GM19468 (cell line): ENCODE data around the gene TSPAN18.

ENCODE experiments used
- ATAC-seq: cut with Tn5 transposase; IDR thresholded peaks from one replicate; pipeline ENCODE4 v1.9.1; 2021; ENCODE audit warnings: mild to moderate bottlenecking, moderate library complexity, moderate number of reproducible peaks; ENCODE audit not compliant: unreplicated experiment; ENCODE audit errors: extremely low read depth

The TSPAN18 gene

DNA sequence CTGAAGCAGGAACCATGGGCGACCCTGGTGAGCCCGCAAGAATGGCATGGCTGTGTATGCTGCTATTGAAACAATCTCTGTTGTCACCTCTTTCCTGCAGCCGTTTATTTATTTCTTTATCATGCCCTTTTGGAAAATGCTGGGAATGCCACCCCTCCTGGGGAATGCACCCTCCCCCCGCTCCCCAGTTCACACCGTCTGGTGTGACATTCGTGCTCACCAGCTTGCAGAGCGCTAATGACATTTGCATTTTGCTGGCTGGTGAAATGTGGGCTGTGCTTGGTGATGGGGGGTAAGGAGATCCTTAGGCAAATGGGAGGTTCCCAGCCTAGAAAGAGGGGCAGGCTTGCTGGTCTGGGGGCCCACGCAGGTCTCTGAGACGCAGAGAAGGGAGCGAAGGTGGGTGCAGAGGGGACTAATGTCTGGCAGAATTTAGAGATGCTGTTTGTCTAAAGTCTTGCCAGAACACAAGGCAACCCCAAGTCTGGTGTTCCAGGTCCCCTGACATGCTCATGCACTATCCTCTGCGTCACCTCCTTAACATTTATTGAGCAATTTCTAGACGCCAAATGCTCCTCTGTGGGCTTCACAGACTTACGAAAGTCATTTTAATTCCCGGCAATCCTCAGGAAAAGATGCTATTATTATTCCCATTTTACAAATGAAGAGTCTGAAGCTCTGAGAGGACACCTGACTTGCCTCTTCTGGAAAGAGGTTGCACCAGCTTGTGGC lies 132.2 kb downstream of the TSPAN18 start:
- no peak for ATAC-seq

DNA sequence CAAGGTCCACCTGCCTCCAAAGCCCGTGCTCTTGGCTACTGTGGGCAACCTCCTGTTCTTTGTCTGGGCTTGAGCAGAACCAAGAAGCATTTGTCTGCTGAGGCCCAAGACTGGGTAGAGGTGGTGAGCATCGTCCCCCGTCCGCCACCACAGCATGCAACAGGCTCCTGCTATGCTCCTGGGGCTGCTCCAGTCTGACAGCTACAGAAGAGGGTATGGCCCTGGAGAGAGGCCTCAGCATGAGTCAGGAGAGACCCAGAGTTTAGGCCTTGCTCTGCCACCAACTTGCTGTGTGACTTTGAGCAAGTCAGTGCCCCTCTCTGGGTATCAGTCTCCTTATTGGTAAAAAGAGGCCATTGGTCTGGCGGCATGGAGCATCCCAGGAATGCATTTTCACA lies 132.8 kb downstream of the TSPAN18 start:
- no peak for ATAC-seq

DNA sequence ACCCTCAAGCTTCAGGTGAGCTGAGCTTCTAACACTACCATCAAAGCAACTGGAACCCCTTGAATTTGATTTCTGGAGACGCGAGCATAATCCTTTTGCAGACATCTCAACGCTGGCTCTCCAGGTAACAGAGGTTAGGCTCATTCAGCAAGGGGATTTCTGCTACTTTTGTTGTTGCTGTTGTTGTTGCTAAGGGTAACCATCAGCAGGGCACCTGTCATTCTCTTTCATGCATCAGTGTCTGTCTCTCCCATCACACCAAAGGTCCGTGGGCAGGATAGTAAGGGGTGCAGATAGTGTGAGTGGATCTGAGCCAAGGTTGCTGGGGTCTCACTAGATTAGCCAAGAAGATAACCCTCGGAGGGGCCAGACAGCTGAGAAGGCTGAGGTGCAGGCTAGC lies 133.6 kb downstream of the TSPAN18 start:
- no peak for ATAC-seq

DNA sequence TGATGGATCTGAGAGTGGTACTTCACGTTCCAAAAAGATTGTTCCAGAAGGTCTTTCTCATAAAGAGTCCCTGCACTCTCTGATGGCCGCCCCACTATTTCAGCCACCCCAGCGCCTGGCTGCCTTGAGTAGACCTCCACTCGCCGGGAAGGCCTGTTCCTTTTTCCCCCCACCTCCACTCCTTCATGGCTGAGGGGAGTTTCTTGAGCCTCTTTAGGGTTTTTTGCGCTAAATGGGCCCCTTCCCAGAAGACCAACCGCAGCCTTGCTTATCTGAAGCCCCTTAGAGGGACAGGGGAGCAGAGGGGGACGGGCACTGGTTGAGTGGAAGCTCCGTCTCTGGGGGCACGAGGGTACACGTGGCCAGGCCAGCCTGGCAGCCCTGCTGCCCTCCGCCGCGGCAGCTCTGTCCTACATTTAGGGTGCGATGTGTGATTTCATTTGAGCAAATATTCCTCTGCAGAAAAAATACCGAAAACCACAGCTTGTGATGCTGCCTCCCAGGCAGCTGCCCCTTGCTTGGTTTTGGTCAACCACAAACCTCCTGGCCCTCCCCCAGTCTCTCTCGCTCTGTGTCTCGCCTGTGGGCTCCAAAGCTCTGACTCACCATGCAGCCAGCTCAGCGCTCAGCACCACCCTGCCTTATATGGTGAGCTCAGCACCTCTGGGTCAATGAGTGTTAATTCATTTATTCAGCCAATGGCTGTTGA lies 135.2 kb downstream of the TSPAN18 start:
- peak; percentile 99 for ATAC-seq

DNA sequence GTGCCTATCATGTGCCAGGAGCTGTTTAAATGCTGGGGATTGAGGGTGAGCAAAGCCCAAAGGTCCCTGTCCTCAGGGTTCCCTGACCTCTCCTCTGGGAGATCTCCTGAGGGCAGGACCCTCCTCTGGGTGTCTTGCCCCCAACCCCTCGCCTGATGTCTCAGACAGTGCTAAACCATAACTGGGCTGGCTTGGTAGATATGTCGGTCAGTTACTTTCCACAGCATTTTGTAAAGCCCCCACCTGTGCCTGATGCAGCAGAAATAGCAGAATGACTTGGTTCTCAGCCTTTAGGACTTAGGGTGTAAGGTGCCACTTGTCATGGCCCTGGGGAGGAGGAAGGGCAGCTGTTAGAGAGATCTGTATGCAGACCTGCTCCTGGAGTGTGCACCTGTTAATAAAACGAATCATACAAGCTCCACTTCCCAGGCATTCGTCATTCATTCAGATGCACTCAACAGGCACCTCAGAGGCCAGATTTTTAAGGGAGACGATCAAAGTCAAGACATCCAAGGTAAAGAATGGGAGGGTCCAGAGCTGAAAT lies 135.9 kb downstream of the TSPAN18 start:
- no peak for ATAC-seq

DNA sequence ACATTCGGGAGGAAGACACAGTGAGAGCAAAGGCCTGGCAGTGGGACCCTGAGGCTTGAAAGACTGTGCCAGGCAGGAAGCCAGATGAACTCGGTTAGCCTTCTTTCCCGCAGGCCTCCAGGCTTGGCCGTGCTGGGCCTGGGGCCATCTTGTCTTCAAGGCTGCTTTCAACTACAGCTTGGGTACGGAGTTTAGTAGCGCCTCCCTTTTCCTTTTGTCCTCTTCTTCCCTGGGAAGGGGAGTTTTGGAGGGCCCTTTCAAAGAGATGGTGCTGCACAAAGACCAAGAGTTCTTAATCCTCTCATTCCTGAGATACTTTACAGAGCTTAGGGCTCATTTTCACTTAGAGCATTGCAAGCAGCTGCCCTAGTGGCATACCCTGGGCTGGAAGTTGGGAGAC lies 136.5 kb downstream of the TSPAN18 start:
- no peak for ATAC-seq

DNA sequence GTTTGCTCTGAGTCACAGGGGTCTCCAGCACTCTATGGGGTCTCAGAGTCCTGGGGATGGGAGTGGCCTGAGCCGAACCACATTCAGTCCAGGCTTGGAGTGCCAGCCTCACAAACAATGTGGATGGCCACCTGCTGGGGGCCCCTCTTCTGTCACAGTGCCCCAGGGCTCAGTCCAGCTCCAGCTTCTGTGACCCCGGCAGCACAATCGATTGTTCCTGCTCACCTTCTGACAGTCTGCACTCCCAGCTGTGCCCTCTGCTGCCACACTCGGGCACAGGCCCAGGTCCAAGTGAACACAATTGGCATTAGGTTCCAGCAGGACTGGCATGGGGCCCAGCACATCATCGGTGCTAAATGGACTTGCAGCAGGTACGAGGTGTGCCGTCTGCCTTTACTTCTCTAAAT lies 139.1 kb downstream of the TSPAN18 start:
- no peak for ATAC-seq

DNA sequence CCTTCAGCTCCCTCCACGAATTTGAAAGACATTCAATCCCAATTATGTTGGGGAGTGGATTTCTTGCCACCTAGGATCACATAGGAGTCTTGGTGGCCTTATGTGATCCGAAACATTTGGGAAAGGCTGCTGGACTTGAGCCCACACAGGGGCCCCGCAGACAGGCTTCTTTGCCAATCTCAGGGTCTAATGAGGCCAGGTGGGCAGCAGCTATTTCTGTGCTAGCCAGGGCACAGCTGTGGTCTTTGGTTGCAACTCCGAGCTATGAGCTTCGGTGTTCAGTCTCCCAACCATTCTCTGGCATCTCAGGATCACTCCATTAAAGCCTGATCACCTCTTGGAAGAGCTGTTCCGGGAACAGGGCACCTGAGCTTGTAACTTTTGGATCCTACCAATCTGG lies 139.5 kb downstream of the TSPAN18 start:
- no peak for ATAC-seq

DNA sequence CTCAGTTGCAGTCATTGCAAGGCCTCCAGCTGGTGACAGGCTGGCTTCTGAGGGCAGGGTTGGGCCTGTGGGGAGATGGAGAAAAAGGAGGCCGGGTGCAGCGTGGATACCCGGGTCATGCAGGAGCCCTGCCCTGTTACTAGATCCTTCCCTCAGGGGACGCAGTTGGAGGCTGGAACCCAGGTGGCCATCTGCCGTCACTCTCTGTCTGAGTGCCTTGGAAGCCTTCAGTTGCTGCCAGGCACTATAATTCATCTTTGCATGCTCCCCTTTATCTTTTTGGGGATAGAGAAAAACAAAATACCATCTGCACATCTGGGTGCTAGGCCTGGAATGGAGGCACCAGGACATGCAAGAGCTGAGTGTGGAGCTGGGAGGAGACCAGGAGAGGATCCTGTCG lies 141.3 kb downstream of the TSPAN18 start:
- no peak for ATAC-seq

DNA sequence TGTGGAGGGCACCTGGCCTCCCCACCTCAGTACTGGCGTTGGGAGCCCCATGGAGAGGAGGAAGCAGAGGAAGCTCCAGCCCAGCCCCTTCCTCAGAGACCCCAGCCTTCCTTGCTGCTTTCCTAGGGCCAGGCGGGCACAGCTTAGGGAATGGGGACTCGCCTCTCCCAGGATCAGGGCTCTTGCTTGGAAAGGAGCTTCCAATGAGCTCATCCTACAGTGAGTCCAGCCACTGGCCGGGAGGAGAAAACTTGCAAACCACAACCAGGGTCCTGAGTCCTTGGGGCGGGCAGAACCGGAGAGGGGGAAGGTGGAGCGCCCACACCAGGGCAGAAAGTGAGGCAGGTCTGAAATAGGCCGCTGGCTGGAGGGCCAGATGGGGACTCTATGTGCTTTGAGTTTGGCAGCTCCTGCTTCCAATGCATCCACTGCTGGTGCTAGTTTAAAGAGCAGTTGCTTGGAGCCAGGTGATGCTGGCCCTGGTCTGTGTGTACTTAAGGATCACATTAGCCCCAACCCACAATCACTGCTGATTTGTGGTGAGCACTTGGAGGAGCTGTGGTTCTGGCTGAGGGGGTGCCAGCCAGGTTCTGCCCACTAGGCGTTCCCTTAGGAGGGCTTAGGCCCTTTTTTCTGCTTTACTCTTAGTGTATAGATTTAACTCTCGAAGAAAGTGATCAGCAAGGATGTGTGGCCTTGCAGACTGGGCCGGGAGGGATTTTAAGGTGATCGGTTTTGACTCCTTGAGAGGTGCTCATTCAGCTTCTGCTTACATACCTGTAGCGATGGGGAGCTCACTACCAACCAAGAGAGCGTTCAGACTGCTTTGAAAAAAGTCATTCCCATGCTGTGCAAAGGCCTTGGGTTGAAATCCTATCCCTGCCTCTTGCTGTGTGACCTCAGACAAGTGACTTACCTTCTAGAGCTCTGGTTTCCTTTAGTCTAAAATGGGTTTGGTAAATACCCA lies 142.0 kb downstream of the TSPAN18 start:
- ATAC-seq: no peak

DNA sequence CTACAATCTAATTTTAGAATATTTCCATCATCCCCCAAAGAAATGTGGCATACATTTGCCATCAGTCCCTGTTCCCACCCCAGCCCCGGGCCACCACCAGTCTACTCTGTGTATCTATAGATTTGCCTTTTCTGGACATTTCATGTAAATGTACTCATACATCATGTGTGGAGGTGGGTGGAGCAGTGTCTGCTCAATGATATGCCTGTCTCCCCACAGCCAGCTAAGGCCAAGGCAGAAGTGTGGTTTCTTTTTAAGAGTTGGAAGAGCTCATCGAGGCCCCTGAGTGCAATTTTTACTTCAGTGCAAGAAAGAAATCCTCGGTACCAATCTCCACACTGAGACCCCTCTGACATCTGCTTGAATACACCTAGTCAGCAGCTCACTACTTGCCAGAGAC lies 143.4 kb downstream of the TSPAN18 start:
- no peak for ATAC-seq

DNA sequence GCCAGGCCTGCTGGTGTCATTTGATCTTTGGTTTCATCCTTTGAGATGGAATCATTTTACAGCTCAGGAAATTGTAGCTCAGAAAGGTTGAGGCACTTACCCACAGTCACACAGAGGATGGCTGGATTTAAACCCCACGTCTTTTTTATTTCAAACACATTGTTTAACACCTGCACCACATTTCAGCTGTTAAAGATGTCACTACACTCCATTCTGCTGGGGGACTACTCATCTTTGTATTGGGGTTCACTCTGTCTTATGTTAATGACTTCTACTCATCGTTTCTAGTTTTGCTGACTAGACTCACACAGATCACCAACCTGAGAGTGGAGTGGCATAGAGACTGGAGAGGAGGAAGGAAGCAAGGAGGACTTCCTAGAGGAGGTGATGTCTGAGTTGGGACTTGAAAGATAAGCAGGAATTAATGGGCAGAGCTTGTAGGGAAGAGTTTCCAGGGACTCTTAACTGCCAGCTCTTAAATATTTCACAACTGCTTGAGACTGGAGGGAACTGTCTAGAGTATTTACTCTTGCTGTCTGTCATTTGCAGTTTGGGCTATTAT lies 143.9 kb downstream of the TSPAN18 start:
- ATAC-seq: no peak

DNA sequence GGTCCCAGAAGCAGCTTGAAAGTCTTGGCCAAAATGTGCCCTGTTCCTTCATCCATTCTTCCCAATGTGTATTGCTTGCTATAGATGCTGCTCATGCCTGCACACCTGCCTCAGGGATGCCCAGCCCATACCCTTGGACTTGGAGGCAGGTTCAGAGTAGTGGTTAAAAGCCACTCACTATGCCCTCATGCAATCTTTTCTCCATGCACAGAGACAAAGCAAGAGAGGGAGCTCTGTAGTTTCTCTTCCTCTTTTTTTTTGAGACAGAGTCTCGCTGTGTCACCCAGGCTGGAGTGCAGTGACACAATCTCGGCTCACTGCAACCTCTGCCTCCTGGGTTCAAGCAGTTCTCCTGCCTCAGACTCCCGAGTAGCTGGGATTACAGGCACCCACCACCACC lies 144.9 kb downstream of the TSPAN18 start:
- peak; percentile 64 for ATAC-seq

DNA sequence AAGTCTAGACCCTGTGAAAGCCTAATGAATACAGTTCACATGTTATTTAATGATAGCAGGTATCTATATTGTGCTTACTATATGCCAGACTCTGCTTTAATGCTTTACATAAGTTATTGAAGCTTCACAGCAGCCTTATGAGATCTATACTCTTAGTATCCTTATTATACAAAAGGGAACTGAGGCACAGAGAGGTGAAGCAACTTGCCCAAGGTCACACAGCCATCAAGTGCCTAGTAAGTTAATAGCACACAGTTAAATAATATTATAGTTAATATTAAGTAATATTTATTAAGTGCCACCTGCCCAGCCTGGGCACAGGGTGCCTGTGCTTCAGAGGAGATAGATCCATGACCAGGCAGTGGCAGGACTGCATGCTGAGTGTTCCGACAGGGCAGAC lies 145.8 kb downstream of the TSPAN18 start:
- no peak for ATAC-seq

DNA sequence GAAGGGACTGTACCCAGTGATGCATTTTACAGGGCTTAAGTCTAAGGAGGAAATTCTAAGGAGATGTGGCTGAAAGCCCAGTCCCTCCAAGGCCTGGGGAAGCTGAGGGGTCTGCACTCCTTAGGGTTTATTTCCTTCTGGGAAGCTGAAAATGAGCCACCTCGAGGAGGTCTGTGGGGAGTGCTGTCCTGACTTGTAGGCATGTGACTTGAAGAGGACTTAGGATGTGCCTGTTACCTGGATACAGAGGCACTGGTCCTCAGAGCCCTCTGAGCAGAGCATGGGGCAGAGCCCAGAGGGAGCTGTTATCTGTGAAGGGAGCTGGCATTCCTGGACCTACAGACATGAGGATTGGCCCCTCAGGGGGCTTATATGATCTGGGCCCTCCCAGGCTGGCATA lies 146.8 kb downstream of the TSPAN18 start:
- ATAC-seq: no peak

DNA sequence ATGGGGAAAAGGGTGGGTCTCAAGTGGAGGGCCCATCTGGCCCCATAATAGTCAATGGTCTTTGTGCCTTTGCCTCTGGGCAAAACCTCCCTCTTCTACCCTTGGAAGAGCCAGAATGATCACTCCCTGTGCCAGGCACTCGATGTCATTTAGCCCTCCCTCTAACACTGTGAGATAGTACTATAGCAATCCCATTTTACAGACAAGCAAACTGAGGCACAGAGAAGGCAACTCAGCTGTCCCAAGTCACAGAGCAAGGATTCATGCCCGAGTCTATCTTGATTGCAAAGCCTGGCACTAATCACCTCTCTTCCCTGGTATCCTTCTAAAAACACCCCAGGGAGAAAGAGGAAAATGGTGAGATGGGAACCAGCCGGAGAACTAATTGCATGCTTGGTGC lies 147.5 kb downstream of the TSPAN18 start:
- no peak for ATAC-seq

DNA sequence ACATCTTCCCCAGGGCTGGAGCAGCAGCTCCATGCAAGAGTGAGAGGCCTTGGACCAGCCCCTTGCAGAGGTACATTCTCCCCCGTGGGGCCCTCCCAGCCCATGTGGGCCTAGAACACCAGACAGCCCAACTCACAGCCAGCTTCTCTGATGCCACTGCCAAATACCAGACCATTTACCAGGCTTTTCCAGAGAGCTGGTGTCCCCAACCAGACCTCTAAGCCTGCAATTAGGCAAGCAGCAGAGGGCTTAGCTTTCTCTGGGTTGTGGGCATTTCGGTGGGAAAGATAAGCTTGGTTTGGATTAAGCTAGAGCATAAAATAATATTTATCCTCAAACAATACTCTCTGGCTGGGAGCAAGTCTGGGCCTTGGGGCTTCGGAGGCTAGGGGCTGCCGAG lies 148.3 kb downstream of the TSPAN18 start:
- no peak for ATAC-seq

DNA sequence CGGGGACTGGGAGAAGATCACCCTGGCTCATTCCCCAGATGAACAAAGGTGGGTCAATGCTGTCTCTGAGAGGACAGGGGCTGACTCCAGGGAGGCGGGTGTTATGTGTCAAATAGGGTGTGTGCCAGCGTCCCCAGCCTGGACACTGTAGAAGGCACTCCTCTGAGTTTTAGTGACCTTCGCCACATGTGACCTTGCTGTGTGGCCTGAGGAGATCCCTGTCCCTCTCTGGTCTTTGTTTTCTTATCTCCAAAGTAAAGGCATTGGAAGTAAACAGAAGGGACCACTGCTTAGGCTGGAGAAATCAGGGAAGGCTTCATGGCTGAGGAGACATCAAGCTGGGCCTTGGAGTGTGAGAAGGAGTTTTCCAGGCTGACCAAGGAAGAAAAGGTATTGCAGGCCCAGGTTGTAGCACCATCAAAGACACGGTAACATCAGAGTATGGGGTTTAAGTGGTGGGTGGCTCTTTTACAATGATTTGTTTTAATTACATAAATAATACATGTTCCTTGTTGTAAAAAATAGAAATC lies 149.5 kb downstream of the TSPAN18 start:
- no peak for ATAC-seq

DNA sequence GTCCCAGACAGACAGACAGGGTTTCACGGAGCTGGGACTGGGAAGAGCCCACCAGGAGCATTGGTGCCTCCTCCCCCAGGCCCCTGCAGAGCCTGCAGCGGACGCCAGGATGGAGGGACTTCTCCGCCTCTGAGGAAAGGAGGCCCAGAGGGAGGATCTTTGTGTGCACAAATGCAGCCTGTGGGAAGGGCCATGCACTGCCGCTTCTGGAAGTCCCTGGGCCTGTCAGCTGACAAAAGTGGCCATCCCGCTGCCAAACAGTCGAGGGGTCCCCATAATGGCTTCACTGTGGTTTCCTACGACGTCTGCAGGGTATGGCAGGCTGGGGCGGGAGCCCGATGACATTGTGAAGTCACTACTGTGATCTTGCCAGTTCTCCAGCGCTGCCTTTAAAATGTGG lies 150.1 kb downstream of the TSPAN18 start:
- no peak for ATAC-seq
